ENCODE results near the gene ST14.
"Not testable (repeated sequence)": the region's sequence is repeated elsewhere in the genome, so short reads cannot be mapped to it uniquely, and the experiment has no call there.

- not testable (repeated sequence) for TF ChIP-seq CTCF, POLR2A (IDR thresholded peaks at IDR 0.05)
Observed at GRCh38 chr11:130245375-130245774, 85.8 kb downstream of the ST14 start.

All from adrenal gland (tissue), 5 donors.